K562 (cell line): ENCODE data around the gene TCEAL8. TPM values are rescaled to one million over a fixed set of nuclear protein-coding genes. Genes with fewer than 3 reads are reported as not detected.
A peak's percentile ranks its signal among the peaks of the same experiment; 100 is the strongest.

ENCODE experiments used
- ATAC-seq: fragments of 200-7000 bp; cut with Tn5 transposase; 3 replicates; pipeline ENCODE4 v1.9.1; 2020; ENCODE audit warnings: moderate library complexity
- BruUV-seq: library from RNA; stranded (reverse); fragments of 400-500 nt; replicated peaks from 2 replicates; lab custom pipeline; 2021; lab: Mats Ljungman, UMichigan
- CTCF ChIA-PET: fragments of 300-600 bp; formaldehyde crosslinking; extraction: SDS; loops from one replicate; lab custom pipeline; 2021; ENCODE audit warnings: low intra/inter-chr PET ratio; lab: Yijun Ruan, JAX
- POLR2A ChIA-PET: fragments of 300-600, 350-650 bp; sonication (Branson Sonifier 250); formaldehyde crosslinking; extraction: SDS; loops from one replicate; lab custom pipeline; 2021; ENCODE audit warnings: antibody characterized with exemption, inconsistent platforms; lab: Yijun Ruan, JAX
- DNase-seq, 4 experiments: peaks; one replicate each; pipeline versions ENCODE4 v3.0.0 to v3.0.0-alpha.2; 2011 to 2018; ENCODE audit warnings: low spot score in 3 of 4, mixed read lengths in 3 of 4; ENCODE audit errors: extremely low read depth in 1 of 4
- FAIRE-seq: peaks from 2 replicates; lab custom pipeline; 2011; peaks lifted over from hg19 to GRCh38; lab: Jason Lieb, UNC
- H2AFZ ChIP-seq: 2 replicates; pipeline ENCODE4 v1.6.0; 2011; ENCODE audit warnings: low read depth, low read length, control low read depth, inconsistent platforms
- H3K27ac ChIP-seq: fragments of 200-600 bp; 3 replicates; pipeline ENCODE4 v1.8.0; 2011; ENCODE audit warnings: low read depth, mild to moderate bottlenecking, control low read depth, inconsistent platforms, low read length, moderate library complexity, mixed read lengths; ENCODE audit errors: extremely low read depth
- H3K27me3 ChIP-seq, 2 experiments: fragments of 300-600 bp in 1 of 2; 2 replicates in 1 of 2; 3 replicates in 1 of 2; pipeline versions ENCODE4 v1.6.0 to v1.8.0; 2011; ENCODE audit warnings: inconsistent platforms in 2 of 2, low read length in 2 of 2, mild to moderate bottlenecking in 1 of 2, mixed read lengths in 1 of 2, moderate library complexity in 1 of 2; ENCODE audit not compliant: control insufficient read depth in 2 of 2, insufficient read depth in 2 of 2
- H3K36me3 ChIP-seq: fragments of 300-600 bp; 3 replicates; pipeline ENCODE4 v1.8.0; 2011; ENCODE audit warnings: mild to moderate bottlenecking, low read length, inconsistent platforms; ENCODE audit not compliant: control insufficient read depth, insufficient read depth
- H3K4me1 ChIP-seq, 2 experiments: fragments of 200-600 bp in 1 of 2; replicated peaks in 1 of 2; 2 replicates in 1 of 2; 3 replicates in 1 of 2; pipeline versions ENCODE4 v1.5.1 to v1.8.0; 2011; ENCODE audit warnings: inconsistent platforms in 2 of 2, low read length in 2 of 2, mild to moderate bottlenecking in 1 of 2, mixed read lengths in 1 of 2, moderate library complexity in 1 of 2; ENCODE audit not compliant: control insufficient read depth in 2 of 2, insufficient read depth in 2 of 2
- H3K4me2 ChIP-seq: 2 replicates; pipeline ENCODE4 v1.6.1; 2011; ENCODE audit warnings: low read length, control low read depth, inconsistent platforms, mixed read lengths; ENCODE audit not compliant: insufficient read depth
- H3K4me3 ChIP-seq: fragments of 200-600 bp; sonication (generic), shearing (Covaris generic); 2 replicates; pipeline ENCODE4 v1.5.1; 2016; ENCODE audit warnings: control low read depth, inconsistent platforms
- H3K79me2 ChIP-seq: fragments of 200-600 bp; 3 replicates; pipeline ENCODE4 v1.8.0; 2011; ENCODE audit warnings: low read length, inconsistent platforms; ENCODE audit not compliant: control insufficient read depth, insufficient read depth
- H3K9ac ChIP-seq, 2 experiments: 2 replicates each; pipeline versions ENCODE4 v1.6.0 to v1.6.1; 2011; ENCODE audit warnings: low read depth in 2 of 2, low read length in 2 of 2, control low read depth in 1 of 2, inconsistent platforms in 1 of 2, mild to moderate bottlenecking in 1 of 2, mixed read lengths in 1 of 2; ENCODE audit not compliant: insufficient read depth in 1 of 2
- H3K9me1 ChIP-seq: one replicate; pipeline ENCODE4 v1.6.0; 2011; ENCODE audit warnings: inconsistent platforms, mild to moderate bottlenecking, low read length, moderate library complexity; ENCODE audit not compliant: control insufficient read depth, insufficient read depth
- H3K9me3 ChIP-seq: replicated peaks from 2 replicates; pipeline ENCODE4 v1.5.1; 2011; ENCODE audit warnings: low read depth, low read length, inconsistent platforms; ENCODE audit not compliant: control insufficient read depth, insufficient read depth
- H4K20me1 ChIP-seq: replicated peaks from 2 replicates; pipeline ENCODE4 v1.6.1; 2011; ENCODE audit warnings: low read length, inconsistent platforms, mixed read lengths; ENCODE audit not compliant: control insufficient read depth, insufficient read depth
- CBFA2T2 ChIP-seq: fragments of 450-650 bp; conservative IDR thresholded peaks from 2 replicates; pipeline ENCODE4 v1.6.1; 2017; ENCODE audit warnings: mild to moderate bottlenecking
- EP300 ChIP-seq: IDR thresholded peaks from 2 replicates; pipeline ENCODE4 v1.6.1; 2012; ENCODE audit warnings: low read length, improper control_type of control experiment
- ESRRA ChIP-seq: fragments of 450-650 bp; IDR thresholded peaks from 2 replicates; pipeline ENCODE4 v1.6.1; 2014; ENCODE audit warnings: low read depth, mild to moderate bottlenecking, moderate library complexity, borderline replicate concordance
- GABPA ChIP-seq: fragments of 200-800 bp; sonication (Bioruptor generic); conservative IDR thresholded peaks from 2 replicates; pipeline ENCODE4 v1.6.1; 2016; ENCODE audit warnings: low read depth, missing genetic modification characterization, missing compliant biosample characterization
- GTF2A2 ChIP-seq: IDR thresholded peaks from 2 replicates; pipeline ENCODE4 v1.6.1; 2016; ENCODE audit warnings: mild to moderate bottlenecking, missing genetic modification characterization, missing compliant biosample characterization
- KDM5B ChIP-seq: fragments of 200-600 bp; sonication (generic); IDR thresholded peaks from 2 replicates; pipeline ENCODE4 v1.6.1; 2012; ENCODE audit warnings: low read depth, mild to moderate bottlenecking, moderate library complexity, low read length, control low read depth, inconsistent platforms; ENCODE audit not compliant: insufficient replicate concordance
- MCM3 ChIP-seq: fragments of 450-650 bp; IDR thresholded peaks from 2 replicates; pipeline ENCODE4 v1.6.1; 2016
- NCOR1 ChIP-seq: fragments of 450-650 bp; IDR thresholded peaks from 2 replicates; pipeline ENCODE4 v1.6.1; 2016; ENCODE audit warnings: mild to moderate bottlenecking, moderate library complexity
- POLR2A ChIP-seq: fragments of 450-650 bp; conservative IDR thresholded peaks from 2 replicates; pipeline ENCODE4 v1.6.1; 2016
- POLR2AphosphoS5 ChIP-seq: IDR thresholded peaks from 2 replicates; pipeline ENCODE4 v1.6.1; 2011; ENCODE audit warnings: mild to moderate bottlenecking, low read depth, low read length, moderate library complexity; ENCODE audit not compliant: control insufficient read depth, insufficient read depth
- RCOR1 ChIP-seq, 2 experiments: IDR thresholded peaks; 2 replicates each; pipeline ENCODE4 v1.6.1; 2012; ENCODE audit warnings: low read depth in 2 of 2, low read length in 2 of 2, borderline replicate concordance in 1 of 2, improper control_type of control experiment in 1 of 2
- TBL1XR1 ChIP-seq, 2 experiments: IDR thresholded peaks; 2 replicates each; pipeline ENCODE4 v1.6.1; 2012; ENCODE audit warnings: improper control_type of control experiment in 2 of 2, low read length in 2 of 2, mild to moderate bottlenecking in 1 of 2
- TEAD4 ChIP-seq, 2 experiments: sonication (generic) in 1 of 2; formaldehyde crosslinking in 1 of 2; IDR thresholded peaks; 2 replicates each; pipeline versions ENCODE4 v1.6.1 to v1.8.0; 2012 to 2022; ENCODE audit warnings: borderline replicate concordance in 1 of 2, inconsistent platforms in 1 of 2, low read length in 1 of 2, mild to moderate bottlenecking in 1 of 2, missing genetic modification reagents in 1 of 2
- WGBS: fragments of 100-300 bp; shearing (Covaris generic); methylation state at CpG from one replicate; pipeline ENCODE4 v1.1.6; 2016; ENCODE audit warnings: low coverage, mixed read lengths; ENCODE audit not compliant: insufficient coverage; ENCODE audit errors: missing lambda C conversion rate; 5-methylcytosine and 5-hydroxymethylcytosine counted together
- in situ Hi-C: fragments of 300-500 bp; cut with MboI; formaldehyde crosslinking; loops from 4 replicates; pipeline ENCODE4 v1.15.0; 2018; ENCODE audit warnings: inconsistent platforms, mixed read lengths
- intact Hi-C: fragments of 100-400 bp; cut with micrococcal nuclease; formaldehyde crosslinking; loops from 2 replicates; pipeline ENCODE4 v1.14.2; 2022
- polyA plus RNA-seq, 8 experiments: library from polyadenylated mRNA; depleted of rRNA in 4 of 8; stranded (reverse) in 5 of 8; unstranded in 3 of 8; fragments of >200 nt; fragmentation: Nextera tagmentation in 2 of 8; fragmentation: Illumina TruSeq in 1 of 8; extraction: Ambion mirVana in 2 of 8; extraction: Trizol in 1 of 8; gene quantifications; 2 replicates each; pipeline versions ENCODE4 v1.2.1 to v1.2.3, GENCODE V29; 2011 to 2014; ENCODE audit warnings: inconsistent platforms in 1 of 8, missing spikeins in 1 of 8
- total RNA-seq, 7 experiments: library from RNA; depleted of rRNA in 6 of 7; stranded (reverse); fragments of >200 nt in 6 of 7; fragmentation: Illumina TruSeq in 2 of 7; extraction: Trizol in 2 of 7; gene quantifications; 2 replicates each; pipeline versions ENCODE4 v1.2.1 to v1.2.3, GENCODE V29; 2011 to 2021; ENCODE audit warnings: low replicate concordance in 1 of 7
- TF ChIP-seq, protein P1 (sequence below): sonication (generic); formaldehyde crosslinking; IDR thresholded peaks from 2 replicates; pipeline ENCODE4 v1.8.1; 2023; ENCODE audit warnings: mild to moderate bottlenecking, missing genetic modification reagents, moderate library complexity
- TF ChIP-seq, protein P2 (sequence below): fragments of 450-650 bp; IDR thresholded peaks from 2 replicates; pipeline ENCODE4 v1.6.1; 2016; ENCODE audit warnings: mild to moderate bottlenecking

Gene TCEAL8
- total and polyA plus RNA-seq, 9 of the 15 experiments (the other 6 are each of a cell fraction or from before 2014, with no cell fraction given) = 49.0 to 178 (median 101) TPM

DNA sequence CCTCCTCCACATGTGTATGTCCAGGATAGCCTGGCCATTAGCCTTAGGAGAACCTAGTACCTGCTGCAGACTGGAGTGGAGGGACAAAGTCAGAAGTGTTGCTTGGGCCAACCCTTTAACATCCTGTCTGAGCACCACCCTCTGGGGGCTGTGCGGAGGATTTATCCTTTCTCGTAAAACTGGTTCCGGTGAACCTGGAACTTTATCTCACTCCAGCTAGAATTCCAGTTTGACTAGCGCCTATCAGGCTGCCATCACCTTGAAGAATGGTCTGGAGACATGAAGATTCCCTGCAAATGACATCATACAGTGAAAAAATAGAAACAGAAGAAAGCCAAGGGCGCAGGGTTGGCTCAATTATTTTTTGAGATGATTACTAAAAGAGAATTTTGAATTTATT, 4.0 kb downstream of the TCEAL8 start:
- DNase-seq = peak; percentile 9 to 79 (median 35)
- ChIA-PET CTCF (interaction anchor here (0.6 kb wide), 1 partner anchor 20 kb away, joined by 3 read pairs; no protein-coding TSS in a partner anchor), POLR2A (interaction anchor here (1.2 kb wide), 1 partner anchor 9 kb away, joined by 4 read pairs; no protein-coding TSS in a partner anchor)
- Histone ChIP-seq H3K4me1 (peaks cover 6 to 40% of the 10 kb centered on the region in 2 experiments; a peak in 4 of 5 replicates), H4K20me1 (no peaks in the 10 kb centered on the region), H3K4me3 (no peak overlapping the region), H3K4me2 (peak overlapping the region; percentile 29; the same call in 1 of the 2 replicates), H3K27me3 (no peaks in the 10 kb centered on the region), H2AFZ (peak overlapping the region; percentile 47; the same call in 1 of the 2 replicates), H3K9me3 (no peaks in the 10 kb centered on the region), H3K36me3 (peaks cover 13% of the 10 kb centered on the region; the same call in 2 of the 3 replicates), H3K9ac (0 out of 4 replicates have a peak overlapping the region, but pooled peaks of 1 of the 2 experiments have one; percentile 7), H3K9me1 (no peaks in the 10 kb centered on the region), H3K27ac (peak overlapping the region; percentile 45), H3K79me2 (peaks cover 30% of the 10 kb centered on the region)
- FAIRE-seq = peak; percentile 67
- no TSS peak for BruUV-seq
- intact Hi-C loops (loop anchor here (2.0 to 5.0 kb wide), 2 partner anchors 214 to 299 kb away; no protein-coding TSS in a partner anchor), in situ Hi-C loops (no loop called here)
- 1% methylated on average over 5 of the region's 5 CpGs for WGBS
- ATAC-seq = peak; percentile 66
- TF ChIP-seq TBL1XR1 (IDR thresholded peaks at IDR 0.05; ENCODE audit: low read length in 2 of 2) = peak in 1 of 2 experiments; percentile 49; a peak in 1 of 4 replicates
- TF ChIP-seq, protein P1, sequence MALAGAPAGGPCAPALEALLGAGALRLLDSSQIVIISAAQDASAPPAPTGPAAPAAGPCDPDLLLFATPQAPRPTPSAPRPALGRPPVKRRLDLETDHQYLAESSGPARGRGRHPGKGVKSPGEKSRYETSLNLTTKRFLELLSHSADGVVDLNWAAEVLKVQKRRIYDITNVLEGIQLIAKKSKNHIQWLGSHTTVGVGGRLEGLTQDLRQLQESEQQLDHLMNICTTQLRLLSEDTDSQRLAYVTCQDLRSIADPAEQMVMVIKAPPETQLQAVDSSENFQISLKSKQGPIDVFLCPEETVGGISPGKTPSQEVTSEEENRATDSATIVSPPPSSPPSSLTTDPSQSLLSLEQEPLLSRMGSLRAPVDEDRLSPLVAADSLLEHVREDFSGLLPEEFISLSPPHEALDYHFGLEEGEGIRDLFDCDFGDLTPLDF = no peak
- TF ChIP-seq, protein P2, sequence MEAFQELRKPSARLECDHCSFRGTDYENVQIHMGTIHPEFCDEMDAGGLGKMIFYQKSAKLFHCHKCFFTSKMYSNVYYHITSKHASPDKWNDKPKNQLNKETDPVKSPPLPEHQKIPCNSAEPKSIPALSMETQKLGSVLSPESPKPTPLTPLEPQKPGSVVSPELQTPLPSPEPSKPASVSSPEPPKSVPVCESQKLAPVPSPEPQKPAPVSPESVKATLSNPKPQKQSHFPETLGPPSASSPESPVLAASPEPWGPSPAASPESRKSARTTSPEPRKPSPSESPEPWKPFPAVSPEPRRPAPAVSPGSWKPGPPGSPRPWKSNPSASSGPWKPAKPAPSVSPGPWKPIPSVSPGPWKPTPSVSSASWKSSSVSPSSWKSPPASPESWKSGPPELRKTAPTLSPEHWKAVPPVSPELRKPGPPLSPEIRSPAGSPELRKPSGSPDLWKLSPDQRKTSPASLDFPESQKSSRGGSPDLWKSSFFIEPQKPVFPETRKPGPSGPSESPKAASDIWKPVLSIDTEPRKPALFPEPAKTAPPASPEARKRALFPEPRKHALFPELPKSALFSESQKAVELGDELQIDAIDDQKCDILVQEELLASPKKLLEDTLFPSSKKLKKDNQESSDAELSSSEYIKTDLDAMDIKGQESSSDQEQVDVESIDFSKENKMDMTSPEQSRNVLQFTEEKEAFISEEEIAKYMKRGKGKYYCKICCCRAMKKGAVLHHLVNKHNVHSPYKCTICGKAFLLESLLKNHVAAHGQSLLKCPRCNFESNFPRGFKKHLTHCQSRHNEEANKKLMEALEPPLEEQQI = no peak
- no peak for TF ChIP-seq ESRRA
- no peak for TF ChIP-seq MCM3
- TF ChIP-seq NCOR1 = peak; percentile 47; the same call in 1 of the 2 replicates
- peak; percentile 57 for TF ChIP-seq GABPA (tag)
- 0 out of 4 replicates have a peak, but pooled peaks of 1 of the 2 experiments have one; percentile 49 for TF ChIP-seq RCOR1 (IDR thresholded peaks at IDR 0.05; ENCODE audit: borderline replicate concordance in 1 of 2, low read depth in 2 of 2, low read length in 2 of 2)
- peak; percentile 81 for TF ChIP-seq TEAD4 (IDR thresholded peaks at IDR 0.05; ENCODE audit: low read length)
- no peak for TF ChIP-seq TEAD4 (CRISPR knock-in tag; IDR thresholded peaks at IDR 0.05; ENCODE audit: borderline replicate concordance)
- TF ChIP-seq POLR2AphosphoS5 = 0 out of 2 replicates have a peak, but pooled peaks have one; percentile 29
- TF ChIP-seq POLR2A = no peak
- no peak for TF ChIP-seq GTF2A2
- TF ChIP-seq CBFA2T2 = peak; percentile 51; the same call in 1 of the 2 replicates
- TF ChIP-seq KDM5B = no peak
- peak; percentile 52 for TF ChIP-seq EP300
